Skeletal muscle satellite cell (primary cell): ENCODE results near the gene ARL16.

Experiments used
- H3K27me3 ChIP-seq: 2 replicates; pipeline ENCODE4 v1.7.0; 2013; ENCODE audit warnings: low read length; ENCODE audit not compliant: control insufficient read depth, insufficient read depth
- H3K36me3 ChIP-seq: 2 replicates; pipeline ENCODE4 v1.7.0; 2013; ENCODE audit warnings: mild to moderate bottlenecking, control low read depth, low read length; ENCODE audit not compliant: insufficient read depth
- H3K4me1 ChIP-seq: 2 replicates; pipeline ENCODE4 v1.7.0; 2013; ENCODE audit warnings: low read length; ENCODE audit not compliant: control insufficient read depth, insufficient read depth
- H3K4me2 ChIP-seq: 2 replicates; pipeline ENCODE4 v1.7.0; 2013; ENCODE audit warnings: mild to moderate bottlenecking, low read length
- H3K4me3 ChIP-seq: 2 replicates; pipeline ENCODE4 v1.7.0; 2013; ENCODE audit warnings: low read length
- H3K9ac ChIP-seq: 2 replicates; pipeline ENCODE4 v1.7.0; 2013; ENCODE audit warnings: mild to moderate bottlenecking, low read depth, low read length, moderate library complexity
- H3K9me3 ChIP-seq: replicated peaks from 2 replicates; pipeline ENCODE4 v1.7.0; 2013; ENCODE audit warnings: mild to moderate bottlenecking, control low read depth, low read length

The ARL16 gene

GRCh38 chr17:81644976-81645952 lies 38.3 kb downstream of the ARL16 start:
- H3K9me3 ChIP-seq = no peaks in the 10 kb centered on the region
- no peaks in the 10 kb centered on the region for H3K36me3 ChIP-seq
- H3K4me2 ChIP-seq = no peak overlapping the region
- H3K4me3 ChIP-seq = no peak overlapping the region
- no peak overlapping the region for H3K9ac ChIP-seq
- H3K4me1 ChIP-seq = peaks cover 14% of the 10 kb centered on the region
- peaks cover 23% of the 10 kb centered on the region for H3K27me3 ChIP-seq

GRCh38 chr17:81644496-81644895 lies 39.1 kb downstream of the ARL16 start:
- Histone ChIP-seq H3K36me3 (no peaks in the 10 kb centered on the region), H3K4me2 (no peak overlapping the region), H3K4me3 (no peak overlapping the region), H3K4me1 (peaks cover 14% of the 10 kb centered on the region), H3K9me3 (no peaks in the 10 kb centered on the region), H3K27me3 (peaks cover 23% of the 10 kb centered on the region), H3K9ac (no peak overlapping the region)

- peaks cover 14% of the 10 kb centered on the region for H3K4me1 ChIP-seq
- peaks cover 4% of the 10 kb centered on the region for H3K27me3 ChIP-seq
- H3K4me3 ChIP-seq = peak overlapping the region; percentile 44
- H3K36me3 ChIP-seq = no peaks in the 10 kb centered on the region
- H3K9ac ChIP-seq = peak overlapping the region; percentile 75
- H3K4me2 ChIP-seq = peak overlapping the region; percentile 69
- H3K9me3 ChIP-seq = no peaks in the 10 kb centered on the region
Measured at GRCh38 chr17:81641825-81642489, 41.6 kb downstream of the ARL16 start.

- no peak overlapping the region for H3K4me2 ChIP-seq
- no peaks in the 10 kb centered on the region for H3K9me3 ChIP-seq
- H3K4me1 ChIP-seq = peaks cover 19% of the 10 kb centered on the region
- no peak overlapping the region for H3K9ac ChIP-seq
- H3K27me3 ChIP-seq = no peaks in the 10 kb centered on the region
- no peaks in the 10 kb centered on the region for H3K36me3 ChIP-seq
- H3K4me3 ChIP-seq = no peak overlapping the region
Measured at GRCh38 chr17:81640011-81640410, 43.6 kb downstream of the ARL16 start.

GRCh38 chr17:81638683-81639082 lies 44.9 kb downstream of the ARL16 start:
- Histone ChIP-seq H3K27me3 (no peaks in the 10 kb centered on the region), H3K9me3 (no peaks in the 10 kb centered on the region), H3K4me2 (no peak overlapping the region), H3K36me3 (no peaks in the 10 kb centered on the region), H3K4me3 (no peak overlapping the region), H3K4me1 (peaks cover 19% of the 10 kb centered on the region), H3K9ac (no peak overlapping the region)

- peak within 1 kb of the TSS; percentile 95 for H3K4me3 ChIP-seq
- H3K36me3 ChIP-seq = peaks cover 4% of the 10 kb centered on the region
- H3K27me3 ChIP-seq = no peaks in the 10 kb centered on the region
- H3K9me3 ChIP-seq = no peaks in the 10 kb centered on the region
- H3K9ac ChIP-seq = peak within 1 kb of the TSS; percentile 96
- H3K4me2 ChIP-seq = peak within 1 kb of the TSS; percentile 90
- H3K4me1 ChIP-seq = peaks cover 10% of the 10 kb centered on the region
Measured at GRCh38 chr17:81636505-81637288, 46.9 kb downstream of the ARL16 start, which contains the start of the genes NPLOC4 and TSPAN10. Gene NPLOC4 (minus strand): TSS chr17:81637112. CDS start chr17:81636930, 182 bp downstream. Gene TSPAN10 (plus strand): TSS chr17:81637196. CDS start chr17:81642413, 5,217 bp downstream.

- Histone ChIP-seq H3K36me3 (peaks cover 8% of the 10 kb centered on the region), H3K27me3 (no peaks in the 10 kb centered on the region), H3K9ac (peak overlapping the region; percentile 96), H3K4me3 (peak overlapping the region; percentile 95), H3K4me2 (peak overlapping the region; percentile 90), H3K9me3 (no peaks in the 10 kb centered on the region), H3K4me1 (peaks cover 6% of the 10 kb centered on the region)
Measured at GRCh38 chr17:81635973-81636504, 47.6 kb downstream of the ARL16 start.

GRCh38 chr17:81635431-81635830 lies 48.2 kb downstream of the ARL16 start:
- H3K36me3 ChIP-seq = peaks cover 8% of the 10 kb centered on the region
- H3K4me3 ChIP-seq = peak overlapping the region; percentile 95
- H3K9ac ChIP-seq = peak overlapping the region; percentile 96
- H3K4me2 ChIP-seq = peak overlapping the region; percentile 90
- peaks cover 6% of the 10 kb centered on the region for H3K4me1 ChIP-seq
- H3K27me3 ChIP-seq = no peaks in the 10 kb centered on the region
- H3K9me3 ChIP-seq = no peaks in the 10 kb centered on the region

GRCh38 chr17:81631482-81631881 lies 52.1 kb downstream of the ARL16 start:
- no peaks in the 10 kb centered on the region for H3K9me3 ChIP-seq
- H3K36me3 ChIP-seq = peaks cover 28% of the 10 kb centered on the region
- H3K4me2 ChIP-seq = no peak overlapping the region
- H3K4me3 ChIP-seq = no peak overlapping the region
- no peaks in the 10 kb centered on the region for H3K27me3 ChIP-seq
- peaks cover 6% of the 10 kb centered on the region for H3K4me1 ChIP-seq
- H3K9ac ChIP-seq = no peak overlapping the region
